Stimulated activated naive CD8-positive, alpha-beta T cell treated with anti-CD3 and anti-CD28 coated beads, Interleukin-15, amount 100 ng/mL, for 72 hours (primary cell): ENCODE results near the gene LAPTM5.
A peak's percentile ranks its signal among the peaks of the same experiment; 100 is the strongest.
"Not testable (repeated sequence)": the region's sequence is repeated elsewhere in the genome, so short reads cannot be mapped to it uniquely, and the experiment has no call there.

Experiments
- ATAC-seq: fragments of 150-1000 bp; cut with Tn5 transposase; 2 replicates; pipeline ENCODE4 v1.10.0; 2021; ENCODE audit warnings: mild to moderate bottlenecking, moderate library complexity
- DNase-seq, 2 donors: peaks; one replicate each; pipeline ENCODE4 v3.0.0; 2021 to 2022
- H3K27ac Mint-ChIP-seq, 2 donors: one replicate each; pipeline ENCODE4 v1.8.0; 2022; ENCODE audit warnings: mild to moderate bottlenecking in 2 of 2, mixed read lengths in 2 of 2, moderate library complexity in 2 of 2
- H3K27me3 Mint-ChIP-seq: one replicate; pipeline ENCODE4 v1.8.0; 2022; ENCODE audit warnings: mixed read lengths
- H3K4me1 Mint-ChIP-seq: one replicate; pipeline ENCODE4 v1.8.0; 2022; ENCODE audit warnings: mild to moderate bottlenecking, mixed read lengths
- H3K4me3 Mint-ChIP-seq, 2 donors: one replicate each; pipeline ENCODE4 v1.8.0; 2022; ENCODE audit warnings: mild to moderate bottlenecking in 2 of 2, mixed read lengths in 2 of 2, moderate library complexity in 1 of 2
- H3K9me3 Mint-ChIP-seq, 2 donors: one replicate each; pipeline ENCODE4 v1.8.0; 2022; ENCODE audit warnings: mixed read lengths in 2 of 2

Gene LAPTM5

GRCh38 chr1:30790256-30790525, 32.6 kb upstream of the LAPTM5 start:
- not testable (repeated sequence) for DNase-seq, ATAC-seq, H3K4me3 Mint-ChIP-seq, H3K9me3 Mint-ChIP-seq
- Mint-ChIP-seq H3K27me3 (peaks cover 26% of the 10 kb centered on the region), H3K27ac (peak overlapping the region in 1 of 2 donors; percentile 89), H3K4me1 (peaks cover 15% of the 10 kb centered on the region)

DNA sequence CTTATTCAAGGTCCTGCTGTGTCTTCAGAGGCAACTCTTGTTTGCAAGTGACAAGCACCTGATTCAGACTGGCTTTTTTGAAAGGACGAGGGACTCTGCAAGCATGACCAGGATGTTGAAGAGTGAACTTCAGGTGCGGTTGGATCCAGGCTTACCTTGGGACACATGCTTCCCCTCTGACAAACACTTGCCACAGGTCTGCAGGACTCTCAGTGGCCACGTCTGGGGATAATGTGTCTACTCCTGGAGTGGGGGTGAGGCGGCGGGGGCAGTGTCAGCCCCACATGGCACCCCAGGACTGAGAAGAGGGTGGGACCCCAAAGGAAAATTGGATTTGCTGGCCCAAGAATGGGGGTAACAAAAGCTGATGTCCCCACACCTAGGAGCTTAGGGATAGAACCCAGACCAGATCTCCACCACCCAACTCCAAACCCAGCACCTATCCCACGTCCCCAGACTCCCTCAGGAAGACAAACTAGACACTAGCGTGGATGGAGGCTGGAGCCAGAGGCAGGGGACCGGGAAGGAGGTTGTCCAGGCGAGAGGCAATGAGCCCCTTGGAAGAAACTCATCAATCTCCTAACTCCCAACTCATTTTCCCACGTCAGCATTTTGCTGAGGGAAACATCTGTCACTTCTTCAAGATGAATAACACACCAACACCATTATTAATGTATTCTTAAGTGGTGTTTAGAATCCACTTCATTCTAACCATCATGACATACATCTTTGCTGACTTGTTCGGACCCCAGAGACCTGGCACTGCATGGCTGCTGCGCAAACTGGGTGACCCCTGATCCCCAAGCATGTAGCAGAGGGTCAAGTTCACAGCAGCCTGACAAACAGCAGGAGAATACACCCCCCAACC, 32.0 kb upstream of the LAPTM5 start:
- peaks cover 15% of the 10 kb centered on the region for H3K4me1 Mint-ChIP-seq
- H3K4me3 Mint-ChIP-seq = no peak overlapping the region
- no peaks in the 10 kb centered on the region for H3K9me3 Mint-ChIP-seq
- ATAC-seq (no peak), DNase-seq (no peak)
- peaks cover 26% of the 10 kb centered on the region for H3K27me3 Mint-ChIP-seq
- H3K27ac Mint-ChIP-seq = peak overlapping the region in 1 of 2 donors; percentile 89

GRCh38 chr1:30788580-30789387, 31.2 kb upstream of the LAPTM5 start:
- no peaks in the 10 kb centered on the region for H3K9me3 Mint-ChIP-seq
- peaks cover 26% of the 10 kb centered on the region for H3K27me3 Mint-ChIP-seq
- H3K4me3 Mint-ChIP-seq = no peak overlapping the region
- no peak for DNase-seq
- peaks cover 15% of the 10 kb centered on the region for H3K4me1 Mint-ChIP-seq
- no peak for ATAC-seq
- no peak overlapping the region for H3K27ac Mint-ChIP-seq

DNA sequence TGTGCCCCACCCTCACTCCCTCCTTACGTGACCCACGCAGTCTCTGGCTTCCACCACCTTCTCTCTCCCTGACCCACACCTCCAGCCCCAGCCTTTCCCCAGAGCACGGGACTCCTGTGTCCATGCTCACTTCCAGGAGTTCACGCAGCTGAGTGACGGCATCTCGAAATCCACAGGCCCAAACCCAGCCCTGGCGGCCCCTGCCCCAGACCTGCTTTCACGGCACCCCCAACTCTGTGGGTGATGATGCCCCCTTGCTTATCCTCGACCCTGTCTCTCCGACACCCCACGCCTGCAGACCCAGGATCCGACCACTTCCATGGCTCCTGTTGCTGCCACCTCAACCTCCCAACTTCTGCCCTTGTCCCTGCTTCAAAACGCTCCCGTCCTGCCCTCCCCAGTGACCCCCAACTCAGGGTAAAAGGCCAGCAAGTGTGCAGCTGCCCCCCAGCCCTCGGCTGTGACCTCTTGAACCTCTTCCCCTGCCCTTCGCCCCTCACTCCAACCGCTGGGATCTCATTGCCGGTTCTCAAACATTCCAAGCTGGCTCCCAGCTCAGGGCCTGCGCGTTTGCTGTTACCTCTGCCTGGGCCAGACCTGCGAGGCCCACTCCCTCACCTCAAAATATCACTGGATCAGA, 30.4 kb upstream of the LAPTM5 start:
- no peak overlapping the region for H3K27ac Mint-ChIP-seq
- peaks cover 15% of the 10 kb centered on the region for H3K4me1 Mint-ChIP-seq
- no peak for ATAC-seq
- no peaks in the 10 kb centered on the region for H3K9me3 Mint-ChIP-seq
- DNase-seq = no peak
- peaks cover 26% of the 10 kb centered on the region for H3K27me3 Mint-ChIP-seq
- no peak overlapping the region for H3K4me3 Mint-ChIP-seq

DNA sequence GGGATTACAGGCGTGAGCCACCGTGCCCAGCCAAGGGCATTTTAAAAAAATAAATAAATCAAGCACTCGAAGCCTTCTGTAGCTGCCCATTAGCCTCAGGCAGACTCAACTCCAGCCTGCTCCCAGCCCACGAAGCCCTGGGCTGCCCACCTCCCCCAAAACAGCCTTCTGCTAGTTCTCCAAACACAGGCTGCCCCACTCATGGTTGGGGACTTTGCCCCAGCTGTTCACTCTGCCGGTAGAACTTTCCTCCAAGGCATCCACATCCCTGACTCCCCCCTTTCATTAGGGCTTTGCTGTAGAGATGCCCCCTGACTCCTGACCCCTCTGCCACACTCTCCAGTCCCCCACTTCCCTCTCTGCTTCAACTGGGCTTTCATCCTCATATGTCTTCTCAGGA, 29.7 kb upstream of the LAPTM5 start:
- no peak overlapping the region for H3K4me3 Mint-ChIP-seq
- peaks cover 19% of the 10 kb centered on the region for H3K4me1 Mint-ChIP-seq
- H3K27me3 Mint-ChIP-seq = peaks cover 31% of the 10 kb centered on the region
- DNase-seq (no peak), ATAC-seq (no peak)
- H3K27ac Mint-ChIP-seq = peak overlapping the region in 1 of 2 donors; percentile 30
- no peaks in the 10 kb centered on the region for H3K9me3 Mint-ChIP-seq

GRCh38 chr1:30786264-30786991, 28.9 kb upstream of the LAPTM5 start:
- no peak overlapping the region for H3K4me3 Mint-ChIP-seq
- H3K27me3 Mint-ChIP-seq = peaks cover 31% of the 10 kb centered on the region
- peak overlapping the region in 1 of 2 donors; percentile 34 for H3K27ac Mint-ChIP-seq
- ATAC-seq = no peak
- no peak for DNase-seq
- H3K4me1 Mint-ChIP-seq = peaks cover 20% of the 10 kb centered on the region
- H3K9me3 Mint-ChIP-seq = no peaks in the 10 kb centered on the region

- Mint-ChIP-seq H3K27ac (no peak overlapping the region), H3K9me3 (no peaks in the 10 kb centered on the region), H3K4me3 (no peak overlapping the region), H3K4me1 (peaks cover 13% of the 10 kb centered on the region), H3K27me3 (peaks cover 31% of the 10 kb centered on the region)
- no peak for ATAC-seq
- no peak for DNase-seq
These were observed 28.1 kb upstream of the LAPTM5 start for GRCh38 chr1:30785714-30786113.

- ATAC-seq (no peak), DNase-seq (no peak)
- H3K27me3 Mint-ChIP-seq = peaks cover 29% of the 10 kb centered on the region
- peaks cover 10% of the 10 kb centered on the region for H3K4me1 Mint-ChIP-seq
- no peak overlapping the region for H3K27ac Mint-ChIP-seq
- H3K4me3 Mint-ChIP-seq = no peak overlapping the region
- H3K9me3 Mint-ChIP-seq = no peaks in the 10 kb centered on the region
These were observed 27.6 kb upstream of the LAPTM5 start for GRCh38 chr1:30785181-30785580.

DNA sequence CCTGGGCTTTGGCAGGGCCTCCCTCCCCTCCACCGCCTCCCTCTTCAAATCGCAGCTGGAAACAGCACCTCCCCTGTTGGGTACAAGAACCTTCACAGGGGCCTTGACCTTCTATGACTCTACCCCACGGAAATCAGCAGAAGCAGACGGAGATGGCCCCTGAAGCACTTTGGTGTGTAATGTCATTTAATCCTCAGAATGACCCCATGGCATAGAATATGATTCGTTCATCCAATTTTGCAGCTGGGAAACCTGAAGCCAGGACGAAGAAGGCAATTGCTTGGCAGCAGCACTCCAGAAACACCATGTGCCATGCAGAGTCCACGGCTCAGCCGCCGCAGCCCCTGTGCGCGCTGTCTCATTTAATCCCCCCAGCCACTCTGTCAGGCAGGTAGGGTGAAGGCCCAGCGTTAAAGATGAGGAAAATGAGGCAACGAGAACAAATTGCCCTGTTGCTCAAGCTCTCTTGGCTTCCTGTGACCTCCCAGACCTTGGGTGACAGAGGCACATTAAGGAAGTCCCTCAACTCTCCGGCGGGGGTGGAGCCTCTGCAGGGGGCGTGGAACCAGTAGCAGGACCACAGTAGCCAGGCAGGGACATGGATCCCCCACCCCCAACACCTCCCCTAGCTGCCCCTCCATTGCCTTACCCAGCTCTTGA, 25.8 kb upstream of the LAPTM5 start:
- H3K9me3 Mint-ChIP-seq = no peaks in the 10 kb centered on the region
- no peak overlapping the region for H3K4me3 Mint-ChIP-seq
- DNase-seq (no peak), ATAC-seq (no peak)
- no peak overlapping the region for H3K27ac Mint-ChIP-seq
- H3K27me3 Mint-ChIP-seq = peaks cover 18% of the 10 kb centered on the region
- peaks cover 19% of the 10 kb centered on the region for H3K4me1 Mint-ChIP-seq

GRCh38 chr1:30782361-30783255, 25.0 kb upstream of the LAPTM5 start:
- Mint-ChIP-seq H3K27ac (no peak overlapping the region), H3K4me1 (peaks cover 25% of the 10 kb centered on the region), H3K9me3 (no peaks in the 10 kb centered on the region), H3K27me3 (peaks cover 10% of the 10 kb centered on the region), H3K4me3 (peak overlapping the region; percentile 46 to 68)
- DNase-seq (peak; percentile 70 to 76), ATAC-seq (peak; percentile 79)

- H3K9me3 Mint-ChIP-seq = no peaks in the 10 kb centered on the region
- H3K27ac Mint-ChIP-seq = no peak overlapping the region
- H3K4me3 Mint-ChIP-seq = no peak overlapping the region
- peak; percentile 1 for ATAC-seq
- peaks cover 25% of the 10 kb centered on the region for H3K4me1 Mint-ChIP-seq
- DNase-seq = no peak
- peaks cover 5% of the 10 kb centered on the region for H3K27me3 Mint-ChIP-seq
These were observed 24.3 kb upstream of the LAPTM5 start for GRCh38 chr1:30781906-30782305.

DNA sequence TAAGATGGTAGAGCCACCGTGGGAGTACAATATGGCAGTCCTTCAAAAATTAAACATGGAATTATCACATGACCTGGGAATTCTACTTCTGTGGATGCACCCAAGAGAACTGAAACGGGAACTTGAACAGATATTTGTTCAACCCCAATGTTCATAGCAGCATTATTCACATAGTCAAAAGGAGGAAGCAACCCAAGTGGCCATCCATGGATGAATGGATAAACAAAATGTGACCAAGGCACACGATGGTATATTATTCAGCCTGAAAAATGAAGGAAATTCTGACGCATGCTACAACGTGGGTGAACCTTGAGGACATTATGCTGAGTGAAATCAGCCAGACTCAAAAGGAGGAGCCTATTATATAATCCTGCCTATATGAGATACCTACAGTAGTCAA, 22.8 kb upstream of the LAPTM5 start:
- ATAC-seq = no peak
- no peak for DNase-seq
- Mint-ChIP-seq H3K27me3 (peaks cover 5% of the 10 kb centered on the region), H3K9me3 (no peaks in the 10 kb centered on the region), H3K4me3 (no peak overlapping the region), H3K27ac (no peak overlapping the region), H3K4me1 (peaks cover 25% of the 10 kb centered on the region)

DNA sequence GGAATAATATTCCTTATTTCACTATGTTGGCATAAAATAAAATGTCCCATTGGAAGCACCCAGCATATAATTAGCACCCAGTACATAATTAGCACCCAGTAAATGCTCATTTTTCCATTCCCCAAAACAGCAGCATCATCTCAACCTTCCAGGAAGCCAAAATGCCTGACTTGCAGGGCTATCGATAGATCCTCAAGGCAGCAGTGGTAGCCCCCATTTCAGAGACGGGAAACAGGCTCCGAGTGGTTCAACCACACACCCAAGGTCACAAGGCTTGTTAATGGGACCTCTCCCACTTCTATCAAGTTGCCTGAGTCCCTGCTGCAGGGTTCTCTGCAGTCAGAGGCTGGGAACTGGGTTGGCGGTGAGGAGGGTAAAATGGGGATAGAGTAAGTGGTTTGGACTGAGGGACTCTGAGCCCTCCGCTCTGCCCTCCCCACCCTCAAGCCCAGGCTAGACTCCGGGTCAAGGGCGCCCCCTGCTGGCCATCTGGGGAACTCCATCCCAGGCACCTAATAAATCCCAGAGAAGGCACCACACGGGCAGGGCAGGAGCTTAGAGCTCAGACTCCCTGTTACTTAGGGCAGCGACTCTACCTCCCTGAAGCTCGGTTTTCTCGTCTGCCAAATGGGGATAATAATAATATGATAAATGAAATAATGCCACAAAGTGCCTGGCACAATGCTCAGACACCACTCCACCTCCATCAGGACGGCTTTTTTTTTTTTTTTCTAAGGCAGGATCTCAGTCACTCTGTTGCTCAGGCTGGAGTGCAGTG, 21.9 kb upstream of the LAPTM5 start:
- ATAC-seq = peak; percentile 85
- peak overlapping the region; percentile 33 to 38 for H3K4me3 Mint-ChIP-seq

GRCh38 chr1:30778979-30779293, 21.4 kb upstream of the LAPTM5 start:
- H3K27ac Mint-ChIP-seq = peak overlapping the region; percentile 56 to 57

More for the DNA sequence above, 21.9 kb upstream of the LAPTM5 start:
- Mint-ChIP-seq H3K27ac (peak overlapping the region in 1 of 2 donors; percentile 57), H3K27me3 (peaks cover 5% of the 10 kb centered on the region), H3K4me1 (peaks cover 25% of the 10 kb centered on the region), H3K9me3 (no peaks in the 10 kb centered on the region)
- DNase-seq = peak; percentile 92 to 95

More at GRCh38 chr1:30778979-30779293, 21.4 kb upstream of the LAPTM5 start:
- Mint-ChIP-seq H3K9me3 (no peaks in the 10 kb centered on the region), H3K27me3 (peaks cover 5% of the 10 kb centered on the region), H3K4me1 (peaks cover 29% of the 10 kb centered on the region), H3K4me3 (peak overlapping the region in 1 of 2 donors; percentile 6)
- DNase-seq (no peak), ATAC-seq (no peak)
